Measurements from ENCODE around the gene DAAM2.

The DAAM2 gene

GRCh38 chr6:39935241-39935640, 143.1 kb downstream of the DAAM2 start:
- no peak for DNase-seq

- no peak for DNase-seq
Measured at GRCh38 chr6:39936857-39937256, 144.7 kb downstream of the DAAM2 start.

- DNase-seq: no peak
Measured at GRCh38 chr6:39937686-39938333, 145.6 kb downstream of the DAAM2 start.

- no peak for DNase-seq
Measured at GRCh38 chr6:39938773-39939654, 146.8 kb downstream of the DAAM2 start.

- no peak for DNase-seq
Measured at GRCh38 chr6:39941138-39941537, 149.0 kb downstream of the DAAM2 start.

GRCh38 chr6:39941820-39942219, 149.6 kb downstream of the DAAM2 start:
- no peak for DNase-seq

GRCh38 chr6:39942903-39943580, 150.9 kb downstream of the DAAM2 start:
- DNase-seq: no peak

- no peak for DNase-seq
Measured at GRCh38 chr6:39945626-39946025, 153.4 kb downstream of the DAAM2 start.

GRCh38 chr6:39947611-39948068, 155.5 kb downstream of the DAAM2 start:
- DNase-seq: no peak

GRCh38 chr6:39948199-39948791, 156.1 kb downstream of the DAAM2 start:
- DNase-seq: no peak

- DNase-seq: no peak
Measured at GRCh38 chr6:39950125-39950720, 158.0 kb downstream of the DAAM2 start.

GRCh38 chr6:39951191-39951590, 159.0 kb downstream of the DAAM2 start:
- DNase-seq: no peak

- DNase-seq: no peak
Measured at GRCh38 chr6:39951716-39952115, 159.5 kb downstream of the DAAM2 start.

GRCh38 chr6:39952167-39952566, 160.0 kb downstream of the DAAM2 start:
- DNase-seq: no peak

GRCh38 chr6:39953076-39953618, 161.0 kb downstream of the DAAM2 start:
- no peak for DNase-seq

Measured in KG1 (cell line).